NOMO-1 (cell line): ENCODE data around the gene KATNAL1.

Source experiments
- DNase-seq, 2 experiments: peaks; one replicate each; lab custom pipeline; 2025; ENCODE audit not compliant: unreplicated experiment in 2 of 2; lab: John Stamatoyannopoulos, UW

KATNAL1 gene

GRCh38 chr13:30234619-30235162, 72.7 kb downstream of the KATNAL1 start:
- DNase-seq: no peak

DNA sequence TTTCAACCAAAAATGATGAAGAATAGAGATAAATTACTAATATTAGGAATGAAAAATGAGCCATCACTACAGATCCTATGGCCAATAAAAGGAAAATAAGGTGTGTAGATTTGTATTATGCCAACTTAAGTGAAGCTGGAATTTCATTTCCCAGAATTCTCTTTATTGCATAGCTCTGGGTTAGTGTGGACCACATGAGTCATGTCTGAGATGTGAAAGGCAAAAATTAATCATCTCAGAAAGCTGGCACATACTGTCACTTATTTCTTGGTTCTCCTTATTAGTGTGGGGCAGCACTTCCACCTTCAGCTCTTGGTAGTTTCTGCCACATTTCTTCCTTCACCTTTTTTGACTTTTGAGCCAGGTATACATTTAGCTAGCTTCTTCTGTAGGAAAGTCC, 82.6 kb downstream of the KATNAL1 start:
- no peak for DNase-seq

- no peak for DNase-seq
Measured at GRCh38 chr13:30222254-30222653, 85.1 kb downstream of the KATNAL1 start.

GRCh38 chr13:30216111-30216510, 91.2 kb downstream of the KATNAL1 start:
- no peak for DNase-seq

DNA sequence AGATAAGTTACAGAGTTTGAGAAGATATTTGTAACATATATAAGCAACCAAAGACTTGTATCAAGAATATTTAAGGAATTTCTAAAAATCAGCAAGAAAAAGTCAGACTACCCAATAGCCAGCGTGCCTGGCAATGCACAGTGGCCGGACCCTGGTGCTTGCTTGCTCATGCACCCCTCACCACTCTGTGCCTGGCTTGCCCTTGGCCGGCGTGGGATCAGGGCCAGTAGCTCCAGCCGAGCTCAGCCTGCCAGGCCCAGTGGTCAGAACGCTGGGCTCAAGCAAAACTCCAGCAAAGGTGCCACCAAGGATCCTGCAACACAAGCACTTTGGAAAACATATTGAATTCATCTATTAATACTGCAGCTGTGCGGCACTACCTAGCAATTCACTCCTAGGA, 95.1 kb downstream of the KATNAL1 start:
- no peak for DNase-seq

- no peak for DNase-seq
Measured at GRCh38 chr13:30211745-30212144, 95.6 kb downstream of the KATNAL1 start.

DNA sequence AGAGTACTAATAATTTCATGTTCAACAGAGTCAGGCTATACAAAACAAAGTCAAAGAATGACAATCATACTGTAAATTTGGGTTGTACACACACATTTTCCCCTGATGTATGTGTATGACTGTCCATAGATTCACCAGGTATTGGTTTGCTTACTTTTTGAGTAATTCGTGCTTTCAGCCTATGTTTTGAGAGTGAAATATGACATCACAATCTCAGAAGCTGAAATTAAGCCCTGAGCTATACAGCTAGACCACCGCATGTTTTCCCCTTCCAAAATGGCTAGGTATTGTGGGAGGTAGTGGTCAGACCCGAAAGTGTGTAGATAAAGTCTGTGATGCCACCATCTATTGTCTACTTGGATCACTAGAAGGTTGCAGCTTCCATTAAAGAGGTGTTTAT, 102.8 kb downstream of the KATNAL1 start:
- DNase-seq: no peak

DNA sequence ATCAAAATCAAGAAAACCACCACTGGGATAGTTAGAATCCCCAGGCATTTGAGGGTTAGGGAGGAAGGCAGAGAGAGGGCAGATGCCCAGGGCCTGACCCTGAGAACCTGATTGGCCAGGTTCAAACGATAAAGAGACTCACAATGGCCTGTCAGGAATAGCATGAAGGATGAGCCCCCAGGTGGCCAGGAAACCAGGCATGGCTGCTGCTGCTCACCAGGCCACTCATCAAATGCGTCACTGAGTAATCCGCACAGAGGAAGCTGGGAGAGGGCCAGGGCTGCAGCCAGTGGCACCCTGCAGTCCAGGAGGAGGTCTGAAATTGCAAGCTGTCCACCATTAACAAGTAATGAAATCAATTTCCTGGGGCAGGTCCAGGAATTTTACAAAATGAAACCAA, 111.3 kb downstream of the KATNAL1 start:
- no peak for DNase-seq

DNA sequence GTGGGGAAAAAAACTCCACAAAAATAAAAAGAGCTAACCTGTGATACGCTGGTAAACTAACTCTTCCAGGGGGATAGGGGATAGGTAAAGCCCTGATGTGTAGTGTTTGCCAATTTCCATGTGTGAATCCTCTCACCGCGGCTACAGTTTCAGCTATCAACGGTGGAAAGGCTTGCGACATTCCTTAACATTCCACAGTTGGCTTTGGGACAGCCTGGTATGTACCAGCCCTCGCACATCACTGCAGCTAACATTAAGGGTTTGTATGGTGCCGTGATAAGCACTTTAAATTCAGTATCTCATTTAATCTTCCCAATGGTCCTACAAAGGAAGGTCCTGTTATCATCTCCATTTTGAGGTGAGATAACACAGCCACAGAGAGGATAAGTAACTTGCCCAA, 112.4 kb downstream of the KATNAL1 start:
- no peak for DNase-seq

DNA sequence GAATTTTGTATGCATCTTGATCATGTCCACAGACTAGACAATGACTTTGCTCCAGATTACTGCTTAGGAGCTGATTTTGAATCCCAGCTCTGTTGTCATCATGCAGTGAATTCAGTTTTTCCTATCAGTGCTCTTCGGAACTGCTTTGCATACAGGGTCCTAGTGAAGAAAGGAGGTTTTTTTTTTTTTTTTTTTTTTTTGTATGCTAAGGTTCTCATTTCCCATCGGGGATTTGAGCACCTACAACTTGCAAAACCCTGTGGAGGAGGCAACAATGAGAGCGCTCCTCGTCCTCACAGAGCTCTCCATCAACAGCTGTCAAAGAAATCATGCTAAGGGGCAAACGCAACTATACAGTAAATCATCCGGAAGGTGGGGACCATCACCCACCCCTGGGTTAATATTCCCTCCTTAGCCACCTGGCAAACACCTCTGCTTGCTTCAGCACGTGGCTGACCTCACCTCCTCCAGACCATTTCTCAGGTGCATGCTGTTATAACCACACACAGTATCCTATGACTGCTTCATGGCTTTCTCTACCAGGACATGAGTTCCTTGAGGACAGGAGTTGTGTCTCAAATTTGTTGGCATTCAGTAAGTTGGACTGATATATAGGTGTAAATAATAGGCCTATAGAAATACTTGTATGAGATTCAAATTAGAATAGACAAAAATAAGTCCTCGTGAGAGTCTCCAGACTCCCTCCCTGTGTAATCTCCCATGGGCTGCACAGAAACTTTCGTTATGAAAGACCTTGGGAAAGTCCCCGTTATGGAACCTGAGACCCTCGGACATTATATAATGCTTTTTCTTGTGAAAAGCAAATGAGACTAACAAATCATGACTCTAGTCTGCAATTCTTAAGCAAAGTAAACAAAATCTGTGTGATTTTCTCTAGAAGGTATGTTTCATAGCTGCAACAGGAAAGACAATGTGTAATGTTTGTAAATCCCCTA, 113.8 kb downstream of the KATNAL1 start:
- DNase-seq: no peak

GRCh38 chr13:30192320-30193093, 114.8 kb downstream of the KATNAL1 start:
- no peak for DNase-seq

- no peak for DNase-seq
Measured at GRCh38 chr13:30191491-30192100, 115.8 kb downstream of the KATNAL1 start.

- no peak for DNase-seq
Measured at GRCh38 chr13:30186634-30187415, 120.5 kb downstream of the KATNAL1 start.

- DNase-seq: no peak
Measured at GRCh38 chr13:30181888-30182651, 125.3 kb downstream of the KATNAL1 start.

GRCh38 chr13:30179597-30180276, 127.6 kb downstream of the KATNAL1 start:
- DNase-seq: no peak

- DNase-seq: no peak
Measured at GRCh38 chr13:30178976-30179375, 128.4 kb downstream of the KATNAL1 start.

DNA sequence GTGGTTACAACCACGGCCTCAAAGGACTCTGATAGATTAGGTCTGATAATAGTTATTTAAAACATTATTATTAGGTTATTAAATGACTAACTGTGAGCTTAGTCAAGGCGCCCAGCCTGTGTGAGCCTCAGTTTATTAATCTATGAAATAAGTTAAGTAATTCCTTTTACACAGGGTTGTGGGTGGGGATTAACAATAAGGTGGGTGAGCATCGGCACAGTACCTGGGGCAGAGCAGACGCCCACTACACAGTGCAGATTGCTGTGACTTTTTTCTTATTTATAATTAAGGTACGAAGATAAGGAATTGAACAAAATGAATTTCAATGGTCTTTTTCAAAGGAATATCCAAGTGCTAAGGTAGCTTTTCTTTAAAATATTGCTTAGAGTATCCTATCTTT, 132.2 kb downstream of the KATNAL1 start:
- DNase-seq: no peak

- DNase-seq: peak in 1 of 2 experiments; percentile 27
Measured at GRCh38 chr13:30174250-30174649, 133.1 kb downstream of the KATNAL1 start.

DNA sequence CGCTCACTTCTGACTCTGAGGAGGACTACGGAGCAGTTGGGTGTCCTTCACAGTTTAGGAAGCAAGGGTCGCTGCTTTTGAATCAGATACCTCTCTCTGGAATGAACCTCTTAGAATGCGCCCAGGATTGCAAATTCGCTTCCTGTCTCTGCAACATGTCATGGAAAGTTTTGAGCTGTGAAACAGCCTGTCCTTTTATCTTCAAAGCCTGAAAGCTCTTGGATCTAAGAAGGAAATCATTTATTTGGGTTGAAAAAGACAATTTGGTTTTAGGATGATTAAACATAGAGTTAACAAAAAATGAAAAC, 134.1 kb downstream of the KATNAL1 start:
- DNase-seq: no peak
